Measurements from ENCODE around the gene DUSP5. TPM values are rescaled to one million over a fixed set of nuclear protein-coding genes. Genes with fewer than 3 reads are reported as not detected.
"Not testable (repeated sequence)": the region's sequence is repeated elsewhere in the genome, so short reads cannot be mapped to it uniquely, and the experiment has no call there.

Gene DUSP5
- total RNA-seq, 1 experiment from 2014 or later = 137 TPM

DNA sequence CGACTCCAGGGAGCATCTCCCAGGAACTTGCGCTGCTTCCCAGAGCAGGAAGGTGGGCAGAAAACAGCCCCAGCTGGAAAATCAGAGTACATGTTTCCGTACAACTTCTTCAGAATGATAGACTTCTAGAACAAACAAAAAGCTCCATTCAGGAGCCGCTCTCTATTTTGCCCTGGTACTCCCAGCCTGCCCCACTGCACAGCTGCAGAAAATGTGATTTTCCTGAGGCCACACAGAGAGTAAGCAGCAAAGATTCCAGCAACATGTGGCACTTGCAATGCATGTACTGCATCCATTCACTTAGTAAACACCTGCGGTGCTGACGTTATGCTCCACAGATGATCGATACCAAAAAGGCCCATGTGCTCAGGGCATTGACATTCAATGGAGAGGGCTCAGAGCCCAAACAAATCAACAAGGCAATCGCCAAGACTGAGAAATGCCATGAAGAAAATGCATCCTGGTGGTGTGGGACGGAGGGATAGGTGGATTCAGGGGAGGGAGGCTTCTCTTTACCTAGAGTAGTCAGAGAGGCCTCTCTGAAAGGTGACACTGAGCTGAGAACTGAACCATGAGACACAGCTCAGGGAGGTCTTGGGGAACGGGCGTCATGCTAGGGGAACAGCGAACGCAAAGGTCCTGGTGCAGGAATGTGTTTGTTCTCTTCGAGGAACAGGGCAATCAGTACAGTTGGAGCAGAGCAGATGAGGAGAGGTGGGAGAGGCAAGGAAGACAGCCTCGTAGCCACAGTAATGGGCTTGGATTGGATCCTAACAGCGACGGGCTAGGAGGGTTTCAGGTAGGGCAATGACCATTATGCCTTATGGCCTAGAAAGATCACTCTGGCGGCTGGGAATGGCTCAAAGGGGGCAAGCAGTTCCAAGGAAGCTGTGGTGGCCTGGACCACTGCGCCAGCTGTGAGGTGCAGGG lies 35.3 kb upstream of the DUSP5 start:
- POLR2A ChIA-PET = interaction anchor here (0.6 to 1.0 kb wide), 3 partner anchors 11 to 389 kb away, joined by 3 read pairs; no protein-coding TSS in a partner anchor
- Histone ChIP-seq H3K27me3 (ENCODE audit: insufficient read depth, low read length) (no peaks in the 10 kb centered on the region), H3K4me2 (ENCODE audit: low read length) (no peak overlapping the region), H3K4me1 (ENCODE audit: control insufficient read depth in 1 of 2, insufficient read depth in 2 of 2, low read length in 2 of 2) (peaks cover 34 to 35% of the 10 kb centered on the region in 2 experiments), H3K27ac (ENCODE audit: low read depth, low read length) (no peak overlapping the region), H3K79me2 (ENCODE audit: insufficient read depth, low read length) (no peaks in the 10 kb centered on the region), H4K20me1 (ENCODE audit: insufficient read depth) (no peaks in the 10 kb centered on the region), H3K9me2 (ENCODE audit: insufficient read depth) (no peaks in the 10 kb centered on the region), H3K4me3 (replicated peaks in 1 of 2; ENCODE audit: low read depth in 1 of 2, low read length in 2 of 2) (no peak overlapping the region), H2AFZ (ENCODE audit: low read depth, low read length, poor library complexity, severe bottlenecking) (no peak overlapping the region), H3K36me3 (ENCODE audit: control insufficient read depth in 1 of 2, insufficient read depth in 2 of 2, low read length in 2 of 2) (no peaks in the 10 kb centered on the region), H3K9ac (ENCODE audit: low read length) (no peak overlapping the region), H3K9me3 (ENCODE audit: control insufficient read depth in 1 of 2, insufficient read depth in 1 of 2, low read depth in 1 of 2, low read length in 2 of 2) (no peaks in the 10 kb centered on the region)
- no TSS peak for BruUV-seq (replicated peaks)
- ATAC-seq (no peak), DNase-seq (ENCODE audit: low read depth, low spot score) (no peak)
- TF ChIP-seq, protein P1, sequence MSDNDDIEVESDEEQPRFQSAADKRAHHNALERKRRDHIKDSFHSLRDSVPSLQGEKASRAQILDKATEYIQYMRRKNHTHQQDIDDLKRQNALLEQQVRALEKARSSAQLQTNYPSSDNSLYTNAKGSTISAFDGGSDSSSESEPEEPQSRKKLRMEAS (IDR thresholded peaks at IDR 0.05) = no peak
- TF ChIP-seq, protein P2, sequence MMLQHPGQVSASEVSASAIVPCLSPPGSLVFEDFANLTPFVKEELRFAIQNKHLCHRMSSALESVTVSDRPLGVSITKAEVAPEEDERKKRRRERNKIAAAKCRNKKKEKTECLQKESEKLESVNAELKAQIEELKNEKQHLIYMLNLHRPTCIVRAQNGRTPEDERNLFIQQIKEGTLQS (IDR thresholded peaks at IDR 0.05) = no peak
- no peak for TF ChIP-seq ELF1 (IDR thresholded peaks at IDR 0.05; ENCODE audit: borderline replicate concordance, low read depth)
- no peak for TF ChIP-seq POLR2AphosphoS5 (IDR thresholded peaks at IDR 0.05; ENCODE audit: low read depth, low read length)
- no peak for TF ChIP-seq ZFX (IDR thresholded peaks at IDR 0.05)
- TF ChIP-seq RAD21 (IDR thresholded peaks at IDR 0.05; ENCODE audit: low read depth) = no peak
- TF ChIP-seq POLR2A (IDR thresholded peaks at IDR 0.05; ENCODE audit: borderline replicate concordance, extremely low read depth, insufficient read depth, insufficient read length) = no peak
- no peak for TF ChIP-seq CEBPB (IDR thresholded peaks at IDR 0.05; ENCODE audit: low read depth)
- intact Hi-C loops (cut with micrococcal nuclease) = no loop called here
- RAD21 ChIA-PET (ENCODE audit: low non-redundant PET in 1 of 2, low total read pairs in 2 of 2, uncharacterized antibody in 2 of 2, unreplicated experiment in 2 of 2) = no interaction called here
- CTCF ChIA-PET = no interaction called here

DNA sequence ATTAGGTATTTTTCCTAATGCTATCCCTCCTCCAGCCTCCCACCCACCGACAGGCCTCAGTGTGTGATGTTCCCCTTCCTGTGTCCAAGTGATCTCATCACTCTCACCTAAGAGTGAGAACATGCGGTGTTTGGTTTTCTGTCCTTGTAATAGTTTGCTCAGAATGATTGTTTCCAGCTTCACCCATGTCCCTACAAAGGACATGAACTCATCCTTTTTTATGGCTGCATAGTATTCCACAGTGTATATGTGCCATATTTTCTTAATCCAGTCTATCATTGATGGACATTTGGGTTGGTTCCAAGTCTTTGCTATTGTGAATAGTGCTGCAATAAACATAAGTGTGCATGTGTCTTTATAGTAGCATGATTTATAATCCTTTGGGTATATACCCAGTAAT lies 29.4 kb upstream of the DUSP5 start:
- peaks cover 8 to 15% of the 10 kb centered on the region in 2 experiments; a peak in 3 of 4 replicates for H3K4me1 ChIP-seq (ENCODE audit: control insufficient read depth in 1 of 2, insufficient read depth in 2 of 2, low read length in 2 of 2)
- H4K20me1 ChIP-seq (ENCODE audit: insufficient read depth); DNase-seq (ENCODE audit: low read depth, low spot score); H3K9me2 ChIP-seq (ENCODE audit: insufficient read depth); H2AFZ ChIP-seq (ENCODE audit: low read depth, low read length, poor library complexity, severe bottlenecking); RAD21 ChIA-PET (ENCODE audit: low non-redundant PET in 1 of 2, low total read pairs in 2 of 2, uncharacterized antibody in 2 of 2, unreplicated experiment in 2 of 2); BruUV-seq (replicated peaks); intact Hi-C loops (cut with micrococcal nuclease); H3K9me3 ChIP-seq (ENCODE audit: control insufficient read depth in 1 of 2, insufficient read depth in 1 of 2, low read depth in 1 of 2, low read length in 2 of 2); H3K36me3 ChIP-seq (ENCODE audit: control insufficient read depth in 1 of 2, insufficient read depth in 2 of 2, low read length in 2 of 2); H3K4me3 ChIP-seq (replicated peaks in 1 of 2; ENCODE audit: low read depth in 1 of 2, low read length in 2 of 2); H3K9ac ChIP-seq (ENCODE audit: low read length); POLR2A ChIA-PET; H3K27ac ChIP-seq (ENCODE audit: low read depth, low read length); CTCF ChIA-PET; H3K4me2 ChIP-seq (ENCODE audit: low read length); H3K79me2 ChIP-seq (ENCODE audit: insufficient read depth, low read length); H3K27me3 ChIP-seq (ENCODE audit: insufficient read depth, low read length); ATAC-seq: not testable (repeated sequence)

DNA sequence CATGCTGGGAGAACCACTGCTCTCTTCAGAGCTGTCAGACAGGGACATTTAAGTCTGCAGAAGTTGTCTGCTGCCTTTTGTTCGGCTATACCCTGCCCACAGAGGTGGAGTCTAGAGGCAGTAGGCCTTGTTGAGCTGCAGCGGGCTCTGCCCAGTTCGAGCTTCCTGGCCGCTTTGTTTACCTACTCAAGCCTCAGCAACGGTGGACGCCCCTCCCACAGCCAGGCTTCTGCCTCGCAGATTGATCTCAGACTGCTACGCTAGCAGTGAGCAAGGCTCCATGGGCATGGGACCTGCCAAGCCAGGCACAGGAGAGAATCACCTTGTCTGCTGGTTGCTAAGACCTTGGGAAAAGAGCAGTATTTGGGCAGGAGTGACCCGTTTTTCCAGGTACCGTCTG lies 27.2 kb upstream of the DUSP5 start:
- RAD21 ChIA-PET (ENCODE audit: low non-redundant PET in 1 of 2, low total read pairs in 2 of 2, uncharacterized antibody in 2 of 2, unreplicated experiment in 2 of 2); intact Hi-C loops (cut with micrococcal nuclease); ATAC-seq; H4K20me1 ChIP-seq (ENCODE audit: insufficient read depth); BruUV-seq (replicated peaks); H3K36me3 ChIP-seq (ENCODE audit: control insufficient read depth in 1 of 2, insufficient read depth in 2 of 2, low read length in 2 of 2); H3K9me3 ChIP-seq (ENCODE audit: control insufficient read depth in 1 of 2, insufficient read depth in 1 of 2, low read depth in 1 of 2, low read length in 2 of 2); CTCF ChIA-PET; H3K9ac ChIP-seq (ENCODE audit: low read length); H3K27me3 ChIP-seq (ENCODE audit: insufficient read depth, low read length); H3K4me2 ChIP-seq (ENCODE audit: low read length); H3K27ac ChIP-seq (ENCODE audit: low read depth, low read length); DNase-seq (ENCODE audit: low read depth, low spot score); H3K79me2 ChIP-seq (ENCODE audit: insufficient read depth, low read length); H3K4me3 ChIP-seq (replicated peaks in 1 of 2; ENCODE audit: low read depth in 1 of 2, low read length in 2 of 2); H2AFZ ChIP-seq (ENCODE audit: low read depth, low read length, poor library complexity, severe bottlenecking); H3K9me2 ChIP-seq (ENCODE audit: insufficient read depth): not testable (repeated sequence)
- POLR2A ChIA-PET = interaction anchor here (1.2 kb wide), 1 partner anchor 26 kb away, joined by 3 read pairs; no protein-coding TSS in a partner anchor
- peaks cover 8 to 15% of the 10 kb centered on the region in 2 experiments; a peak in 3 of 4 replicates for H3K4me1 ChIP-seq (ENCODE audit: control insufficient read depth in 1 of 2, insufficient read depth in 2 of 2, low read length in 2 of 2)

Measured in HCT116 (cell line).